CD4-positive, alpha-beta T cell treated with Interleukin-17A for 1 hour (primary cell): ENCODE measurements around the gene NT5C3A.
A peak's percentile ranks its signal among the peaks of the same experiment; 100 is the strongest.
"Not testable (repeated sequence)": the region's sequence is repeated elsewhere in the genome, so short reads cannot be mapped to it uniquely, and the experiment has no call there.

Experiments used
- DNase-seq: peaks from one replicate; pipeline ENCODE4 v3.0.0-alpha.2; 2020

NT5C3A gene

DNA sequence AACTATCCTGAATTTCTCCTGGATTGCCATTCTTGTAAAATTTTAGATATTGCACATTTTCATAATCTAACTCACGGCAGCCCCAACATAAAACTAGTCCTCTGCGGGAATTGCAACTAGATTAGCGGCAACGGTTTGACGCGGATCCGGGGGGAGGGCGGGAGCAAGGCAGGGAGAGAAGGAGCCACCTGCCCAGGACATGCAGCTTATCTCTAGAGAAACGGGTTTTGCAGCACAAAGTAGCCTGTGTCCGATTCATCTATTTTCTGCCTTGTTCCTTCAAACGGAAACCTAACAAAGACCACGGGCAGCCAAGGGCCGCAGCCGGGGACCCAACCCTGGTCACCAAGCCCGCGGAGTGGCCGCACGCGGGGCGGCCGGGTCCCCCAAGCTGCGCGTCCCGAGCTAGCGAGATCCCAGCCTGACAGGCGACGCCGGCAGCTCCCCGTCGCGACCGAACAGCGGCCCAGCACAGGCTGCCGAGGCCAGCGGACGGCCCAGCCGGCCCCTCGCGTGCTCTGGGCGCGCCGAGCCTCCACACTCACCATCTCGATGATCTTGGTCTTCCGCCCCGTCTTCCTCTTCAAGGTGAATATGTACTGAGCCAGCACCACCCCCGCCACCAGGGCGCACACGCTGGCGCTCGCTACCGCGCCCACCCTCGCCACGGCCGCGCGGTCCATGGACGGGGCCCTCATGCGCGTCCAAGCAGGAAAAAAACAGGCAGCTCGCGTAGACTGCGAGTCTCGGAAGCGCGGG is at the start of gene NT5C3A:
TSS of gene NT5C3A (minus strand) at position 754 of the 759 bp plus-strand sequence. CDS start at position 683, 71 bp downstream.
- no peak for DNase-seq

DNA sequence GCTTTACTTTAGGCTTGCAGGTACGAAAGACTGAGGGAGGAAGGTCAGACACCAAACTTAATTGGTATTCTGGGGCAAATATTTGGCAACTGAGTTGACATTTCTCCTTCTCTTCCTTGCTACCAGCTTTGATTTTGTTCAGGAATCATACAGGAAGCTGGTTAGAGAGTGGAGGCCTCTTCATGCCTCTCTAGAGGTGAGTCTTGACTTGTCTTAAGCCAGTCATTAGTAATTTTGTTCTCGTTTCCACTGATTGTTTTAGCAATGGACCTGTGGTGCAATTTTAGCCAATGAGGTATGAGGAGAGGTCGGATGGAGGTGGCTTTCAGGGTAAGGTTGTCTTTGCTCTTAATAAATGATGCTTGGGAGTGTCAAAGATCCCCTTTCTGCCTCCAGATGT is 49.0 kb upstream of the NT5C3A start:
- no peak for DNase-seq

DNA sequence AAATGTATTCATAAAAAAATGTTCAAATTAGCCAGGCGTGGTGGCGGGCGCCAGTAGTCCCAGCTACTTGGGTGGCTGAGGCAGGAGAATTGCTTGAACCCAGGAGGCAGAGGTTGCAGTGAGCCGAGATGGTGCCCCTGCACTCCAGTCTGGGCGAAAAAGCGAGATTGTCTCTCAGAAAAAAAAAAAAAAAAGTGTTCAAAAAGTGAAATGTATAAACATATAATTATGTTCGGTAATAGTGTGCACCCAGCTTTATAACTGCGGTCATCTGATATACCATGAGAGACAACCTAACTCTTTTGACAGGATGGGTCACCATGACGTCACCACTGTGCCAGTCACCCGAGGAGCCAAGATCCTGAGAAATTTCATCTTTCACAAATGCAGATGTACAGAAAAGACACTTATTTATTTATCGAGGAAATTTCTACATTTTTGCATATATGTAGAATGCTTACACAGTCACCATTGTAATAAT is 47.2 kb upstream of the NT5C3A start:
- peak; percentile 2 for DNase-seq

- peak; percentile 81 for DNase-seq
Observed at GRCh38 chr7:33109005-33109757, 46.6 kb upstream of the NT5C3A start, which contains the start of gene RP9. RP9 (minus strand) TSS chr7:33109404; CDS start chr7:33109372, 32 bp downstream.

DNA sequence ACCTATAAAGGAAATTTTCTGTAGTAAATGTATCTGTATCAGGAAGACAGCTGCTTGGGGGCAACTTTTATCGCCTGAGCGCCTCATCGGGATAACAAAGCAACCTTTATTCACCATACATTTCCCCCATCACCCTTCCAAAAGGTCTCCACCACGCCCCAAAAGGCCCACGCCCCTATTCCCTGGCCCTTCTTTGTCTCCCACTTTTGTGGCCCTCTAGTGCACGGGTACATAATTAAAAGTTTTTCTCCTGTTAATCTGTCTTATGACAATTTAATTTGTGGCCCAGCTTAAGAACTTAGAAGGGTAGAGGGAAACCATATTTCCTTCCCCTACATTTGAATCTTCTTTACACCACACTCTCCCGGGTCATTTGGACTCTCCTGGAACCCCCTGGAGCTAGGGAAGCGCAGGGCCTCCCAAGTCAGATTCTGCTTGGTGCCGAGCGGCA is 46.0 kb upstream of the NT5C3A start:
- DNase-seq = peak; percentile 21

DNA sequence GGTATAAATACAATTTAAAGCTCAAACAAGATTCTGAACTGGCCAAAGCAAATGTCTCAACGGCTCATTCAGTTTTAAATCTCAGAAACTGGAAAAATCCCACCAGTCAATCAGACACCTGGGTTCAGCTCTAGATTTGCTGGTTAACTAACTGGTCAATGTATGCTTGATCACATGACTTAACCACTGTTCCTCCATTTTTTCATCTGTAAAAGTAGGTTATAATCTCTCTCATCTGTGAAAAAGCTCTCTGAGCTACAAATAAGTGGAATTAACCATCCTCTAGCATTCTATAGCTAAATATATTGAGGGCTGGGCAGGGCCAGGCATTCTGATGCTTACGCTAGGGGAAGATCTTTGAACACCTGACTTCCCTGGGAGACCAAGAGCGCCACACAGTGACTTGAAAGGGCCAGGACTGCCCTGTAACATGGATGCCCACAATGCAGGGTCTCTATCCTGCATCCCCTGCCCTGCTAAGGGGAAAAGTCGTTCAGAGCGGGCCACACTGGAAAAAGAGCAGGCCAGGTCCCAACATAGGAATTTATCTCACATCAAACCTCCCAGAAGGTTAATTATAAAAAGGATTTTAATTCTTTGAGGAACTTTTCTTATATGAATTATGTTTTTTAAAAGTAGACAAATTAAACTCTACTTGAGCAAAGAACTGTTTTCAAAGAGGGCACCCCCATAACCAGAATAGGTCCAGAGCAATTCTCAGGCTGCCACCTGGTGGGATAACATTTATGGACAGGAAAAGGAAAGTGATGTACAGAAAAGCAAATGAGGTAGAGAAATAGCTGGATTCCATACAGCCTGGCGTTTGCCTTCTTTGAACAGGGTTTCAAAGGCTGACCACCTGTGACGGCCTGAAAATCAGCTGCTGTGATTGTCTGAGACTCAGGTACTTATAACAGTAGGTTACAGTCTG is 44.8 kb upstream of the NT5C3A start:
- DNase-seq = peak; percentile 74

DNA sequence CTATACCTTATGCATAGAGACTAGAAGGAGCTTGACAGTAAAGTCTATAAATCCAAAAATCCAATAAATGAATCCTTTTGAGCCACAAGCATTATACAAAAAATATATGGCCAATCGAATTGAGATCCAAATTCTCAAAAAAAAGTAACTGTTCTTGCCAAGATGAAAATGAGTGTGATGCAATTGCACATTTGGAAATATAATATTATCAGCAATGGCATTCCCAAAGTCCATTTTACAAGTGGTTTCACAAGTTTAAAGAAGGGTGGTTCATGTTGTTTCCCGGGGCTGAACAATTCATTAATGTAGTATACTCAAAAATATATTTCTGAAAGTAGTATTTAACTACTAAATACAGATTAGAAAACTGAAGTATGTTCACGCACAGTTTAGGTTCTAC is 39.3 kb upstream of the NT5C3A start:
- no peak for DNase-seq

DNA sequence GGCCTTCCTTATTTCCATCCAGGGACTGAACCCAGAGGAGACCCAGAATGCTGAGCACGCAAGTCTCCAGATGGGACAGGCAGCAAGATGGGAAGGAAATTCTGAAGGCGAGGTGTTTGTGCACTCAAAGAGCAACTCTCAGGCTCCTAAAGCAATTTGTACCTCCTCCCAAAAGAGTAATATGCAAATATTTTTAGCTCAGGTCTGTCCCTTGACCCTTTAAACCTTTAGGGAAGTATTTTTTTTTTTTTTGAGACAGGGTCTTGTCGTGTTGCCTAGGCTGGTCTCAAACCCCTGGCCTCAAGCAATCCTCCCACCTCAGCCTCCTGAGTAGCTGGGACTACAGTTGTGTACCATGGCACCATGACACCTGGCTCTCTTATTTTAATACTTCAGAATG is 38.2 kb upstream of the NT5C3A start:
- DNase-seq = no peak

GRCh38 chr7:33099154-33099940 is 36.8 kb upstream of the NT5C3A start:
- no peak for DNase-seq

- DNase-seq = not testable (repeated sequence)
Observed at GRCh38 chr7:33094745-33095275, 32.2 kb upstream of the NT5C3A start.

- no peak for DNase-seq
Observed at GRCh38 chr7:33093266-33093665, 30.7 kb upstream of the NT5C3A start.

- DNase-seq = no peak
Observed at GRCh38 chr7:33091641-33092191, 29.1 kb upstream of the NT5C3A start.

DNA sequence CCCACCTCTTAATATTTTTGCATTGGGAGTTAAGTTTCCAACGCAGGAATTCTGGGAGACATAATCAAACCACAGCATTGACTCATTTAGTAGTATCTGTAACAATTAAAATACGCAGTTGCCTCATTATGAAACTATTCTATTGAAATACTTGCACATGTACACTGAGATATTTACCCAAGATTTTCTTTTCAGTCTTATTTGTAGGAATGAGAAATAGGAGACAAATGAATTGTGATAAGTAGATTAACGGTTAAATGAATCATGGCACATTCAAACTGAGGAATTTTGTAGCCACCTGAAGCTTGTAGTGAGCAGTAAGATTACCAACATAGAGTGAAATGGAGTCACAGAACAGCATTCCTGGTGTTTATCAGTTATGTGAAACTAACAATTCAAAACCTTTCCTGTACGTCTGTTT is 28.5 kb upstream of the NT5C3A start:
- DNase-seq = no peak

GRCh38 chr7:33089142-33089541 is 26.6 kb upstream of the NT5C3A start:
- DNase-seq = no peak

DNA sequence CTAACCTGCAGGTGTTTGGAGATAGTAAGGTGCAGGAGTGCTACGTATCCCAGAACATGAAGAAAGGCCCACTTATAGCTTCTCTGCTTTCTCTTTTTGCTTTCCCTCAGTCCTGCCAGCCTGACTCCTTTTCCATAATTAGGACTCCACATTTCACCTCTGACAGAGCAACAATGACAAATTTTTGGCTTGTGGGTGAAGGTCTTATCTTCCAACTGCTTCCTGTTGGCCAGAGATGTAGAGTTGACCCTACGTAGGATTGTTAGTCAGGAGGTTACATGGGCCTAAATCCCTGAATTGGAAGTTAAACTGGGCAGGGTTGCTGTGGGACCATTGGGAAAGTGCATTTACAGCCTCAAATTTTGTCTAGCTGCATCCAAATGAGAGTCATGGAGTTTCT is 25.3 kb upstream of the NT5C3A start:
- no peak for DNase-seq

DNA sequence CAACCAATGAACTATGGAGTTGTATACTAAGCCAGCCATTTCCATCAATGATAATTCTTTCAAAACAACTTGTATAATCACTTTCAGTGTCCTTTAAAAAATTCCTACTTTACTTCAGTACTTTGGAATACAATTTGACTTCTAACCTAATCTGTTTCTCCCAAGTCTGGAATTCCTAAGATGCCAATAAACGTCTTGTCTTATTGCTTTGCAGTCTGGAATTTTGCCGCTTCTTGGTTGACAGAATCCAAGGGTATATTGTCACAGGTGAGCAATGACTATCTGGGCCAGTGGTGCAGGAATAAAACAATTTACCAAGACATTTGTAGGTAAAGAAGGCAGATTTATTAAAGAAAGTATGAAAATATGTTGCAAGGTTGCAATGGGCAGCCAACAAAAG is 24.8 kb upstream of the NT5C3A start:
- no peak for DNase-seq

DNA sequence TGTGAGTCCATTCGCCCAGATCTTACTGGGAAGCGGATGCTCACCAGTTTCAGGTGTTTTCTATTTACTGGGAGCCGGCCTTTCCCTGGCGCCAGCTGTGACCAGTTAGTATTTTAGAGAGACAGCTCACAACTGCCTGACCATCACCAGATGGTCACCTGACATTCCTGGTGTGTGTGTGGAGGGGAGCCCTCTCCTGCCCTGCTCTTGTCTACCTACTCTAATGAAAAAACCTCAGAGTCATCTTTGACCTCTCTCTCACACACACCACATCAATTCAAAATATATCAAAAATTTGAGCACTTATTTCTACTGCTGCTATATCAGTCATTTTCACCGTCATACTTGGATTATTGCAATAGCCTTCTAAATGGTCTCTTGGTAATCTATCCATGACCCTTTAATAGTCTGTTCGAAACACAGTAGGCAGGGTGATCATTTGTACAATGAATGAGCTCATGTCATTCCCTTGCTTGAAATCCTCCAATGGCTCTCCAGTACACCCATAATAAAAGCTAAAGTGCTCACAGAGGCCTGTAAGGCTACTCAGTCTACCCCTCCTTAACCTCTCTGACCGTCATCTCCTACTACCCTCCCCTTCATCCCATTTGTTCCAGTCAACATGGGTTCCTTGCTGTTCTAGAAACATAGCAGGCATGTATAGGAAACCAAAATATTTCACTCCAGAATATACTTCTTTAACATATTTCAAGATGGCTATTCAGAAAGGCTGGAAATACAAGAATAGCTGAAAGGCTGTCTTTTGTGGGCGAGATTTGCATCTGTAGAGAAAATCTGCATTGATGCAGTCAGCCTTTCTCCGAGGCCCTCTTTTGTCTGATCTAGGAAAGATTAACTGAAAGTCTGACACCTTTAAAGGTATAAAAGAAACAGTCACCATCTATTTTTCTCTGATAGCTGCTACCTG is 17.5 kb upstream of the NT5C3A start:
- DNase-seq = no peak

GRCh38 chr7:33079096-33079495 is 16.5 kb upstream of the NT5C3A start:
- DNase-seq = no peak

DNA sequence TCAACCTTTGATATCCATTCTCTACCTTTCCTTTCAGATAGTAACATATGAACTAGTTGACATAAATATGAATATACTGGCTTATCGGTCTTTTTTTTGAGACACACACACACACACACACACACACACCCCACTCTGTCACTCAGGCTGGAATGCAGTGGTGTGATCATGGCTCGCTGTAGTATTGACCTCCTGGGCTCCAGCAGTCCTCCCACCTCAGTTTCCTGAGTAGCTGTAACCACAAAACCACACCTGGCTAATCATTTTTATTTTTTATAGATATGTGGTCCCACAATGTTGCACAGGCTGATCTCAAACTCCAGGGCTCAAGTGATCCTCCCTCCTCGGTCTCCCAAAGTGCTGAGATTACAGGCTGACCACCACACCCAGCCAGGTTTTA is 14.2 kb upstream of the NT5C3A start:
- DNase-seq = peak; percentile 19
